Activated gamma-delta T cell (primary cell): Measurements from ENCODE around the gene IGSF21.

ENCODE experiments used
- DNase-seq: peaks from one replicate; lab custom pipeline; 2025; lab: John Stamatoyannopoulos, UW

IGSF21 gene

GRCh38 chr1:18325136-18325535 lies 217.5 kb downstream of the IGSF21 start:
- no peak for DNase-seq

GRCh38 chr1:18326211-18326897 lies 218.8 kb downstream of the IGSF21 start:
- no peak for DNase-seq

GRCh38 chr1:18327650-18328049 lies 220.1 kb downstream of the IGSF21 start:
- DNase-seq = no peak

- no peak for DNase-seq
These were observed 221.2 kb downstream of the IGSF21 start for GRCh38 chr1:18328803-18329202.

GRCh38 chr1:18329469-18330253 lies 222.1 kb downstream of the IGSF21 start:
- no peak for DNase-seq

- no peak for DNase-seq
These were observed 225.0 kb downstream of the IGSF21 start for GRCh38 chr1:18332576-18332975.

GRCh38 chr1:18333220-18333619 lies 225.6 kb downstream of the IGSF21 start:
- no peak for DNase-seq

GRCh38 chr1:18336801-18337200 lies 229.2 kb downstream of the IGSF21 start:
- DNase-seq = no peak

- DNase-seq = no peak
These were observed 230.2 kb downstream of the IGSF21 start for GRCh38 chr1:18337757-18338156.

- no peak for DNase-seq
These were observed 231.6 kb downstream of the IGSF21 start for GRCh38 chr1:18339161-18339560.

GRCh38 chr1:18340158-18340764 lies 232.7 kb downstream of the IGSF21 start:
- no peak for DNase-seq

GRCh38 chr1:18340787-18341186 lies 233.2 kb downstream of the IGSF21 start:
- no peak for DNase-seq

- DNase-seq = no peak
These were observed 233.9 kb downstream of the IGSF21 start for GRCh38 chr1:18341291-18342069.

GRCh38 chr1:18342744-18343143 lies 235.1 kb downstream of the IGSF21 start:
- no peak for DNase-seq

GRCh38 chr1:18343581-18343980 lies 236.0 kb downstream of the IGSF21 start:
- no peak for DNase-seq

GRCh38 chr1:18344755-18345154 lies 237.2 kb downstream of the IGSF21 start:
- DNase-seq = no peak

GRCh38 chr1:18347559-18347958 lies 240.0 kb downstream of the IGSF21 start:
- DNase-seq = no peak

GRCh38 chr1:18348354-18348753 lies 240.8 kb downstream of the IGSF21 start:
- DNase-seq = no peak

GRCh38 chr1:18350747-18351146 lies 243.1 kb downstream of the IGSF21 start:
- no peak for DNase-seq

GRCh38 chr1:18351735-18352134 lies 244.1 kb downstream of the IGSF21 start:
- no peak for DNase-seq

GRCh38 chr1:18352636-18353265 lies 245.2 kb downstream of the IGSF21 start:
- no peak for DNase-seq

GRCh38 chr1:18353528-18353927 lies 245.9 kb downstream of the IGSF21 start:
- no peak for DNase-seq
